K562 (cell line): ENCODE results near the gene S100A1. TPM values are rescaled to one million over a fixed set of nuclear protein-coding genes. Genes with fewer than 3 reads are reported as not detected.

Source experiments
- CREM ChIP-seq: IDR thresholded peaks from 2 replicates; pipeline ENCODE4 v1.6.1; 2014; ENCODE audit warnings: antibody characterized with exemption, low read depth
- CTCF ChIP-seq, 3 experiments: IDR thresholded peaks in 2 of 3; conservative IDR thresholded peaks in 1 of 3; 2 replicates each; pipeline ENCODE4 v1.5.1; 2011 to 2012; ENCODE audit warnings: low read length in 3 of 3, mild to moderate bottlenecking in 3 of 3, control low read depth in 2 of 3, improper control_type of control experiment in 1 of 3, inconsistent platforms in 1 of 3, low read depth in 1 of 3, mixed read lengths in 1 of 3, moderate library complexity in 1 of 3; ENCODE audit not compliant: insufficient read depth in 2 of 3
- FOSL1 ChIP-seq: fragments of 200-800 bp; sonication (Bioruptor generic); conservative IDR thresholded peaks from 2 replicates; pipeline ENCODE4 v1.6.1; 2016; ENCODE audit warnings: missing genetic modification characterization, missing compliant biosample characterization
- GTF3C2 ChIP-seq: IDR thresholded peaks from 3 replicates; pipeline ENCODE4 v1.6.1; 2011; ENCODE audit warnings: borderline replicate concordance, mild to moderate bottlenecking, moderate library complexity; ENCODE audit not compliant: insufficient read length; ENCODE audit errors: extremely low read depth
- MYC ChIP-seq, 2 experiments: fragments of 250-450 bp in 1 of 2; sonication (Bioruptor Pico) in 1 of 2; IDR thresholded peaks; 2 replicates each; pipeline versions ENCODE4 v1.5.1 to v1.6.1; 2012 to 2021; ENCODE audit warnings: low read depth in 2 of 2, borderline replicate concordance in 1 of 2, improper control_type of control experiment in 1 of 2, low read length in 1 of 2, mild to moderate bottlenecking in 1 of 2, moderate library complexity in 1 of 2
- RB1 ChIP-seq: fragments of 450-650 bp; IDR thresholded peaks from 2 replicates; pipeline ENCODE4 v1.6.1; 2017; ENCODE audit warnings: low read depth, mild to moderate bottlenecking
- RBM17 ChIP-seq: fragments of 200-400 bp; formaldehyde crosslinking; IDR thresholded peaks from 2 replicates; pipeline ENCODE4 v1.6.1; 2017; ENCODE audit warnings: low read depth, mild to moderate bottlenecking, low read length, borderline replicate concordance
- REST ChIP-seq, 2 experiments: fragments of 450-650 bp; formaldehyde crosslinking in 1 of 2; IDR thresholded peaks; 2 replicates each; pipeline versions ENCODE4 v1.4.0 to v1.6.1; 2014 to 2020; ENCODE audit warnings: mild to moderate bottlenecking in 2 of 2, borderline replicate concordance in 1 of 2, low read depth in 1 of 2
- ZBTB7A ChIP-seq: IDR thresholded peaks from 2 replicates; pipeline ENCODE4 v1.6.1; 2011; ENCODE audit warnings: low read depth, mild to moderate bottlenecking, low read length, moderate library complexity, borderline replicate concordance; ENCODE audit not compliant: control insufficient read depth
- polyA plus RNA-seq, 8 experiments: library from polyadenylated mRNA; depleted of rRNA in 4 of 8; stranded (reverse) in 5 of 8; unstranded in 3 of 8; fragments of >200 nt; fragmentation: Nextera tagmentation in 2 of 8; fragmentation: Illumina TruSeq in 1 of 8; extraction: Ambion mirVana in 2 of 8; extraction: Trizol in 1 of 8; gene quantifications; 2 replicates each; pipeline versions ENCODE4 v1.2.1 to v1.2.3, GENCODE V29; 2011 to 2014; ENCODE audit warnings: inconsistent platforms in 1 of 8, missing spikeins in 1 of 8
- total RNA-seq, 7 experiments: library from RNA; depleted of rRNA in 6 of 7; stranded (reverse); fragments of >200 nt in 6 of 7; fragmentation: Illumina TruSeq in 2 of 7; extraction: Trizol in 2 of 7; gene quantifications; 2 replicates each; pipeline versions ENCODE4 v1.2.1 to v1.2.3, GENCODE V29; 2011 to 2021; ENCODE audit warnings: low replicate concordance in 1 of 7

Gene S100A1
- total and polyA plus RNA-seq, 9 of the 15 experiments (the other 6 are each of a cell fraction or from before 2014, with no cell fraction given): 0.44 to 30.1 (median 12.7) TPM

GRCh38 chr1:153677718-153678518 is 49.7 kb downstream of the S100A1 start (continued):
- peak; percentile 85 for TF ChIP-seq REST (IDR thresholded peaks at IDR 0.05; ENCODE audit: borderline replicate concordance)
- no peak for TF ChIP-seq REST (CRISPR knock-in tag; IDR thresholded peaks at IDR 0.05; ENCODE audit: low read depth)
- TF ChIP-seq RB1: peak; percentile 60; the same call in 1 of the 2 replicates
- TF ChIP-seq CTCF (IDR thresholded peaks at IDR 0.05 in 2 of 3, conservative IDR thresholded peaks at IDR 0.05 in 1 of 3; ENCODE audit: insufficient read depth in 2 of 3, low read depth in 1 of 3, low read length in 3 of 3): peak; percentile 91 to 95 (median 93)
- TF ChIP-seq ZBTB7A: peak; percentile 92
- no peak for TF ChIP-seq FOSL1 (tag)
- TF ChIP-seq GTF3C2: no peak
- no peak for TF ChIP-seq RBM17
- peak; percentile 67 for TF ChIP-seq CREM
- TF ChIP-seq MYC (IDR thresholded peaks at IDR 0.05; ENCODE audit: low read depth, low read length): no peak
- no peak for TF ChIP-seq MYC (CRISPR knock-in tag; IDR thresholded peaks at IDR 0.05; ENCODE audit: borderline replicate concordance, low read depth)
